PC-3 (cell line): ENCODE measurements around the gene QRICH2.

ENCODE experiments used
- EZH2 ChIP-seq: fragments of 300-600 bp; sonication (generic); IDR thresholded peaks from one replicate; pipeline ENCODE4 v1.6.1; 2017; ENCODE audit warnings: antibody characterized with exemption, mild to moderate bottlenecking, low read length; ENCODE audit not compliant: unreplicated experiment
- EZH2phosphoT487 ChIP-seq: fragments of 300-600 bp; sonication (generic); IDR thresholded peaks from 2 replicates; pipeline ENCODE4 v1.6.1; 2018; ENCODE audit warnings: mild to moderate bottlenecking, antibody characterized with exemption, low read length, borderline replicate concordance
- TF ChIP-seq, protein P1 (sequence below): fragments of 300-600 bp; sonication (generic); conservative IDR thresholded peaks from 2 replicates; pipeline ENCODE4 v1.5.1; 2017; ENCODE audit warnings: antibody characterized with exemption, low read depth, mild to moderate bottlenecking, low read length

DNA sequence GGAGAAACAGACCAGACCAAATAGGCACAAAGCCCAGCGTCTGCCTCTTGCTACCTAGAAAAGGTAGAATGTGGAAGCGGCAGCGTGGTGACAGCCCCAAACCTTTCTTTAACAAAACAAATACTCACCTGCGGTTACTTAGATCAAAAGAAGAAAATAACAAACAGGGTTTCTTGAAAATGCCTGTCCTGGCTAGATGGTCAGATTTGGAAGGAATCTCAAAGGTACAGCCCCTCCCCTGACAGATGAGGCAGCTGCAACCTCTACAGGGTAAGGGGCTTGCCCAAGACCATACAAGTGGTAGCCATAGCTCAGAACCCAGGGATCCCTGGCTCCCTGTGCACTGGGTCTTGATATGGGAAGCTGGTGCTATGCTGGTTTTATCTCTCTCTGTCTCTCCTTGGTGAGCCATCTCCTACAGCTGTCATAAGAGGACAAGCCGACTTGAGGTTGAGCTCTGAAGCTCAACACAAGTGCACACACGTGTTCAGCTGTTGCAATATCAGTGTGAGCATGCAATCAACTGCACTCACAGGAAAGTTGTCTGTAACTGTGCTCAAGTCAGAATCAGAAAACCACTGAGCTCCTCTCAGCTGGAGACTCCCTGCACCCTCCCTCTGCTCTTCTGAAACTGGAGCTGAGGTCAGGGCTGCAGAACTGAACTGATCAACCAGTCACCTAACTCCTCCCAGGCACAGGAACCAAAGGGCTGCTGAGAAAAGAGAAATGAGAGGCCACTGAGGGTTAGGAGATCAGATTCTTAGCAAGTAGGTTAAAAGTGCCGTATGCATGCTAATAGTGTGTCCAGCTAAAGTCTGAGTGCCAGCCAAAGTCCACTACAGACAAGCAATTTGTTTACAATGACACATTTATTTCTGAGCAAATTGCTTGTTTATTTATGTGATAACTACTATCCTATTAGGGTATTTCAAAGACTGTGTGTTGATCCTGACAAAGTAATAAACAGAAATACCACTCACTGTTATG lies 61.7 kb downstream of the QRICH2 start:
- TF ChIP-seq EZH2, result no peak
- TF ChIP-seq, protein P1, sequence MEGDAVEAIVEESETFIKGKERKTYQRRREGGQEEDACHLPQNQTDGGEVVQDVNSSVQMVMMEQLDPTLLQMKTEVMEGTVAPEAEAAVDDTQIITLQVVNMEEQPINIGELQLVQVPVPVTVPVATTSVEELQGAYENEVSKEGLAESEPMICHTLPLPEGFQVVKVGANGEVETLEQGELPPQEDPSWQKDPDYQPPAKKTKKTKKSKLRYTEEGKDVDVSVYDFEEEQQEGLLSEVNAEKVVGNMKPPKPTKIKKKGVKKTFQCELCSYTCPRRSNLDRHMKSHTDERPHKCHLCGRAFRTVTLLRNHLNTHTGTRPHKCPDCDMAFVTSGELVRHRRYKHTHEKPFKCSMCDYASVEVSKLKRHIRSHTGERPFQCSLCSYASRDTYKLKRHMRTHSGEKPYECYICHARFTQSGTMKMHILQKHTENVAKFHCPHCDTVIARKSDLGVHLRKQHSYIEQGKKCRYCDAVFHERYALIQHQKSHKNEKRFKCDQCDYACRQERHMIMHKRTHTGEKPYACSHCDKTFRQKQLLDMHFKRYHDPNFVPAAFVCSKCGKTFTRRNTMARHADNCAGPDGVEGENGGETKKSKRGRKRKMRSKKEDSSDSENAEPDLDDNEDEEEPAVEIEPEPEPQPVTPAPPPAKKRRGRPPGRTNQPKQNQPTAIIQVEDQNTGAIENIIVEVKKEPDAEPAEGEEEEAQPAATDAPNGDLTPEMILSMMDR, result no peak
- TF ChIP-seq EZH2phosphoT487, result no peak
